ENCODE measurements around the gene PCDHGA6. TPM values are rescaled to one million over a fixed set of nuclear protein-coding genes. Genes with fewer than 3 reads are reported as not detected.
"Not testable (repeated sequence)": the region's sequence is repeated elsewhere in the genome, so short reads cannot be mapped to it uniquely, and the experiment has no call there.

PCDHGA6 gene
- total and polyA plus RNA-seq, 5 donors from 2014 or later = not detected

GRCh38 chr5:141412854-141413539 lies 39.3 kb downstream of the PCDHGA6 start, which contains the start of gene PCDHGA10:
TSS of gene PCDHGA10 (plus strand) at chr5:141412987. CDS start at chr5:141413176, 189 bp downstream.
- H3K9me3 ChIP-seq (ENCODE audit: control insufficient read depth in 2 of 2, low read length in 2 of 2) = peaks cover 12 to 36% of the 10 kb centered on the region in 2 experiments
- H3K4me1 ChIP-seq (ENCODE audit: control insufficient read depth, insufficient read depth, low read length, poor library complexity, severe bottlenecking) = peaks cover 18% of the 10 kb centered on the region
- H3K27ac ChIP-seq (ENCODE audit: insufficient read depth, low read length, poor library complexity, severe bottlenecking) = no peak within 1 kb of the TSS
- Mint-ChIP-seq H3K27me3 (peaks cover 79% of the 10 kb centered on the region), H3K27ac (peak within 1 kb of the TSS in 1 of 3 donors; percentile 86), H3K4me3 (peak within 1 kb of the TSS; percentile 85 to 93 (median 87)), H3K9me3 (peaks cover 0 to 39% (median 15%) of the 10 kb centered on the region in 7 donors), H3K4me1 (peaks cover 0 to 24% (median 17%) of the 10 kb centered on the region in 4 donors), H3K36me3 (peaks cover 15% of the 10 kb centered on the region)
- ATAC-seq (ENCODE audit: low read depth in 2 of 2) = peak; percentile 64 to 68
- no peaks in the 10 kb centered on the region for H3K36me3 ChIP-seq (ENCODE audit: control insufficient read depth, insufficient read depth, low read length)
- H3K4me3 ChIP-seq (ENCODE audit: low read depth, low read length) = peak within 1 kb of the TSS; percentile 75
- DNase-seq = peak in 2 of 3 donors; percentile 43 to 69
- peaks cover 52% of the 10 kb centered on the region for H3K27me3 ChIP-seq (ENCODE audit: control insufficient read depth, insufficient read depth, low read length)

DNA sequence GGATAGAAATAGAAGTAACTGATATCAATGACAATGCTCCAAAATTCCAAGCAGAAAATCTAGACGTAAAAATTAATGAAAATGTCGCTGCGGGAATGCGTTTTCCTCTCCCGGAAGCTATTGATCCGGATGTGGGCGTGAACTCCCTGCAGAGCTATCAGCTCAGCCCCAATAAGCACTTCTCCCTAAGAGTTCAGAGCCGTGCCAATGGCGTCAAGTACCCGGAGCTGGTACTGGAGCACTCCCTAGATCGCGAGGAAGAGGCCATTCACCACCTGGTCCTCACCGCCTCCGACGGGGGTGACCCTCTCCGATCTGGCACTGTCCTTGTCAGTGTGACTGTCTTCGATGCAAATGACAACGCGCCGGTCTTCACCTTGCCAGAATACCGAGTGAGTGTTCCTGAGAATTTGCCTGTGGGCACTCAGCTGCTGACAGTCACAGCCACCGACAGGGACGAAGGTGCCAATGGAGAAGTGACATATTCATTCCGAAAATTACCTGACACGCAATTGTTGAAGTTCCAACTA lies 39.9 kb downstream of the PCDHGA6 start:
- peaks cover 18% of the 10 kb centered on the region for H3K4me1 ChIP-seq (ENCODE audit: control insufficient read depth, insufficient read depth, low read length, poor library complexity, severe bottlenecking)
- H3K9me3 ChIP-seq (ENCODE audit: control insufficient read depth in 2 of 2, low read length in 2 of 2) = peaks cover 16 to 36% of the 10 kb centered on the region in 2 experiments
- Mint-ChIP-seq H3K4me3 (peak overlapping the region; percentile 85 to 93 (median 87)), H3K36me3 (peaks cover 19% of the 10 kb centered on the region), H3K27me3 (peaks cover 76% of the 10 kb centered on the region), H3K9me3 (peaks cover 0 to 40% (median 20%) of the 10 kb centered on the region in 7 donors), H3K27ac (peak overlapping the region in 1 of 3 donors; percentile 80), H3K4me1 (peaks cover 0 to 26% (median 17%) of the 10 kb centered on the region in 4 donors)
- H3K27ac ChIP-seq (ENCODE audit: insufficient read depth, low read length, poor library complexity, severe bottlenecking) = no peak overlapping the region
- H3K27me3 ChIP-seq (ENCODE audit: control insufficient read depth, insufficient read depth, low read length) = peaks cover 57% of the 10 kb centered on the region
- peak overlapping the region; percentile 75 for H3K4me3 ChIP-seq (ENCODE audit: low read depth, low read length)
- no peak for DNase-seq
- ATAC-seq (ENCODE audit: low read depth in 2 of 2) = no peak
- H3K36me3 ChIP-seq (ENCODE audit: control insufficient read depth, insufficient read depth, low read length) = no peaks in the 10 kb centered on the region

DNA sequence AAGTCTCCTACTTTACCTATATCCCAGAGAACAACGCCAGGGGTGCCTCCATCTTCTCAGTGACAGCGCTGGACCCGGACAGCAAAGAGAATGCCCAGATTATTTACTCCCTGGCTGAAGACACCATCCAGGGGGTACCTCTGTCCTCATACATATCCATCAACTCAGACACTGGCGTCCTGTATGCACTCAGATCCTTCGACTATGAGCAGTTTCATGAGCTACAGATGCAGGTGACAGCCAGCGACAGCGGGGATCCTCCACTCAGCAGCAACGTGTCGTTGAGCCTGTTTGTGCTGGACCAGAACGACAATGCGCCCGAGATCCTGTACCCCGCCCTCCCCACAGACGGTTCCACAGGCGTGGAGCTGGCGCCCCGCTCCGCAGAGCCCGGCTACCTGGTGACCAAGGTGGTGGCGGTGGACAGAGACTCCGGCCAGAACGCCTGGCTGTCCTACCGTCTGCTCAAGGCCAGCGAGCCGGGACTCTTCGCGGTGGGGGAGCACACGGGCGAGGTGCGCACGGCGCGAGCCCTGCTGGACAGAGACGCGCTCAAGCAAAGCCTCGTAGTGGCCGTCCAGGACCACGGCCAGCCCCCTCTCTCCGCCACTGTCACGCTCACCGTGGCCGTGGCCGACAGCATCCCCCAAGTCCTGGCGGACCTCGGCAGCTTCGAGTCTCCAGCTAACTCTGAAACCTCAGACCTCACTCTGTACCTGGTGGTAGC lies 41.0 kb downstream of the PCDHGA6 start:
- peaks cover 0 to 37% (median 17%) of the 10 kb centered on the region in 7 donors for H3K9me3 Mint-ChIP-seq
- peaks cover 14 to 36% of the 10 kb centered on the region in 2 experiments for H3K9me3 ChIP-seq (ENCODE audit: control insufficient read depth in 2 of 2, low read length in 2 of 2)

GRCh38 chr5:141415275-141415618 lies 41.6 kb downstream of the PCDHGA6 start:
- Mint-ChIP-seq H3K4me3 (peak overlapping the region in 2 of 4 donors; percentile 4 to 42), H3K9me3 (peaks cover 0 to 39% (median 18%) of the 10 kb centered on the region in 7 donors), H3K4me1 (peaks cover 0 to 26% (median 16%) of the 10 kb centered on the region in 4 donors), H3K27me3 (peaks cover 73% of the 10 kb centered on the region), H3K36me3 (peaks cover 20% of the 10 kb centered on the region)
- Histone ChIP-seq H3K27me3 (ENCODE audit: control insufficient read depth, insufficient read depth, low read length) (peaks cover 58% of the 10 kb centered on the region), H3K9me3 (ENCODE audit: control insufficient read depth in 2 of 2, low read length in 2 of 2) (peaks cover 18 to 41% of the 10 kb centered on the region in 2 experiments), H3K4me1 (ENCODE audit: control insufficient read depth, insufficient read depth, low read length, poor library complexity, severe bottlenecking) (peaks cover 18% of the 10 kb centered on the region)
- not testable (repeated sequence) for DNase-seq; H3K4me3 ChIP-seq (ENCODE audit: low read depth, low read length); H3K27ac Mint-ChIP-seq; H3K36me3 ChIP-seq (ENCODE audit: control insufficient read depth, insufficient read depth, low read length); ATAC-seq (ENCODE audit: low read depth in 2 of 2); H3K27ac ChIP-seq (ENCODE audit: insufficient read depth, low read length, poor library complexity, severe bottlenecking)

More for the DNA sequence above, 41.0 kb downstream of the PCDHGA6 start:
- Mint-ChIP-seq H3K27me3 (peaks cover 73% of the 10 kb centered on the region), H3K4me3 (peak overlapping the region; percentile 51 to 87 (median 62)), H3K36me3 (peaks cover 18% of the 10 kb centered on the region), H3K4me1 (peaks cover 0 to 26% (median 16%) of the 10 kb centered on the region in 4 donors)
- H3K4me3 ChIP-seq (ENCODE audit: low read depth, low read length); H3K27ac ChIP-seq (ENCODE audit: insufficient read depth, low read length, poor library complexity, severe bottlenecking); H3K27ac Mint-ChIP-seq; H3K36me3 ChIP-seq (ENCODE audit: control insufficient read depth, insufficient read depth, low read length); DNase-seq; ATAC-seq (ENCODE audit: low read depth in 2 of 2): not testable (repeated sequence)
- H3K4me1 ChIP-seq (ENCODE audit: control insufficient read depth, insufficient read depth, low read length, poor library complexity, severe bottlenecking) = peaks cover 18% of the 10 kb centered on the region
- H3K27me3 ChIP-seq (ENCODE audit: control insufficient read depth, insufficient read depth, low read length) = peaks cover 56% of the 10 kb centered on the region

- H3K36me3 ChIP-seq (ENCODE audit: control insufficient read depth, insufficient read depth, low read length); H3K27ac ChIP-seq (ENCODE audit: insufficient read depth, low read length, poor library complexity, severe bottlenecking); H3K4me3 ChIP-seq (ENCODE audit: low read depth, low read length): not testable (repeated sequence)
- Histone ChIP-seq H3K27me3 (ENCODE audit: control insufficient read depth, insufficient read depth, low read length) (peaks cover 65% of the 10 kb centered on the region), H3K9me3 (ENCODE audit: control insufficient read depth in 2 of 2, low read length in 2 of 2) (peaks cover 30 to 65% of the 10 kb centered on the region in 2 experiments), H3K4me1 (ENCODE audit: control insufficient read depth, insufficient read depth, low read length, poor library complexity, severe bottlenecking) (peaks cover 21% of the 10 kb centered on the region)
- Mint-ChIP-seq H3K9me3 (peaks cover 0 to 53% (median 21%) of the 10 kb centered on the region in 7 donors), H3K27ac (peak within 1 kb of the TSS in 1 of 3 donors; percentile 83), H3K36me3 (peaks cover 18% of the 10 kb centered on the region), H3K4me3 (peak within 1 kb of the TSS; percentile 39 to 66 (median 50)), H3K4me1 (peaks cover 0 to 38% (median 19%) of the 10 kb centered on the region in 4 donors), H3K27me3 (peaks cover 80% of the 10 kb centered on the region)
- ATAC-seq (ENCODE audit: low read depth in 2 of 2) (peak; percentile 38 to 51), DNase-seq (peak in 1 of 3 donors; percentile 51)
Observed at GRCh38 chr5:141417494-141418172, 43.9 kb downstream of the PCDHGA6 start, which contains the start of gene PCDHGB7. TSS of gene PCDHGB7 (plus strand) at chr5:141417677. CDS start at chr5:141417860, 183 bp downstream.

- peaks cover 26 to 66% of the 10 kb centered on the region in 2 experiments for H3K9me3 ChIP-seq (ENCODE audit: control insufficient read depth in 2 of 2, low read length in 2 of 2)
- H3K27me3 Mint-ChIP-seq = peaks cover 70% of the 10 kb centered on the region
- no peak for DNase-seq
- no peak overlapping the region for H3K27ac Mint-ChIP-seq
- H3K4me3 Mint-ChIP-seq = peak overlapping the region in 1 of 4 donors; percentile 54
- no peak overlapping the region for H3K27ac ChIP-seq (ENCODE audit: insufficient read depth, low read length, poor library complexity, severe bottlenecking)
- peaks cover 0 to 49% (median 20%) of the 10 kb centered on the region in 7 donors for H3K9me3 Mint-ChIP-seq
- ATAC-seq (ENCODE audit: low read depth in 2 of 2) = no peak
- H3K36me3 ChIP-seq (ENCODE audit: control insufficient read depth, insufficient read depth, low read length) = no peaks in the 10 kb centered on the region
- peaks cover 9% of the 10 kb centered on the region for H3K4me1 ChIP-seq (ENCODE audit: control insufficient read depth, insufficient read depth, low read length, poor library complexity, severe bottlenecking)
- H3K27me3 ChIP-seq (ENCODE audit: control insufficient read depth, insufficient read depth, low read length) = peaks cover 58% of the 10 kb centered on the region
- H3K36me3 Mint-ChIP-seq = peaks cover 17% of the 10 kb centered on the region
- peaks cover 0 to 22% (median 7%) of the 10 kb centered on the region in 4 donors for H3K4me1 Mint-ChIP-seq
- H3K4me3 ChIP-seq (ENCODE audit: low read depth, low read length) = no peak overlapping the region
Observed at GRCh38 chr5:141419074-141419880, 45.6 kb downstream of the PCDHGA6 start.

Measured in CD4-positive, CD25-positive, alpha-beta regulatory T cell (primary cell).